Measurements from ENCODE around the gene GUCA1A. TPM values are rescaled to one million over a fixed set of nuclear protein-coding genes. Genes with fewer than 3 reads are reported as not detected.

GUCA1A gene
- total and polyA plus RNA-seq, 5 donors from 2014 or later = not detected

- H3K9me3 ChIP-seq (ENCODE audit: control insufficient read depth in 2 of 2, low read length in 2 of 2) = no peaks in the 10 kb centered on the region
- H3K27ac Mint-ChIP-seq = no peak overlapping the region
- no peaks in the 10 kb centered on the region for H3K4me1 ChIP-seq (ENCODE audit: control insufficient read depth, insufficient read depth, low read length, poor library complexity, severe bottlenecking)
- H3K27me3 ChIP-seq (ENCODE audit: control insufficient read depth, insufficient read depth, low read length) = peaks cover 2% of the 10 kb centered on the region
- DNase-seq (no peak), ATAC-seq (ENCODE audit: low read depth in 2 of 2) (no peak)
- H3K27ac ChIP-seq (ENCODE audit: insufficient read depth, low read length, poor library complexity, severe bottlenecking) = no peak overlapping the region
- H3K4me3 Mint-ChIP-seq = no peak overlapping the region
- H3K36me3 Mint-ChIP-seq = no peaks in the 10 kb centered on the region
- no peaks in the 10 kb centered on the region for H3K4me1 Mint-ChIP-seq
- H3K4me3 ChIP-seq (ENCODE audit: low read depth, low read length) = no peak overlapping the region
- no peaks in the 10 kb centered on the region for H3K9me3 Mint-ChIP-seq
- no peaks in the 10 kb centered on the region for H3K36me3 ChIP-seq (ENCODE audit: control insufficient read depth, insufficient read depth, low read length)
- H3K27me3 Mint-ChIP-seq = peaks cover 19% of the 10 kb centered on the region
Observed at GRCh38 chr6:42158631-42159030, 14.5 kb upstream of the GUCA1A start.

DNA sequence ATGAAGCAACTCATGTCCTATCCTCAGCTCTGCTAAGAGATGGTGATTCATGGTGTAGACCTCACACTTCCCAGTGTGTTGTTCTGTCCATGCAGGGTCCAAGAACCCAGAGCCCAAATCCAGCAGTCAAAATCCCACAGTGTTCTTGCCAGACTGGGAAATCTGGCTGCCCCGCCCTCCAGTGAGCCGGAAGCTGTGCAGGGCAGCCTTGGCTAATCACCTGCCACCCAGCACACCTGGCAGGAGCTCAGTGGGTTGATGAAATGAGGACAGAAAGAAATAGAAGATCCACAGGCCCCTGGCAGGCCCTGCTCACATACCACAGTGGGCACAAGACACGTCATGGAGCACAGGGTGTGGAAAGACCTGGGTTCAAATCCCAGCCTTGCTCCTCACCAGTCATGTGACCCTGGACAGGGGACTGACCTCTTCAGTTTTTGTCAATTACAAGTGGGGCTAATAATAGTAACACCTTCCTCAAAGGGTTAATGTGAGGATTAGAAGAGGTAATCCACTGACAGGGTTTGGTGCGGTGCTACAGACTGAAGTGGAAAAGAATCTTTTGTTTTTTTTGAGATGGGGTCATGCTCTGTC is 13.6 kb upstream of the GUCA1A start:
- Histone ChIP-seq H3K36me3 (ENCODE audit: control insufficient read depth, insufficient read depth, low read length) (no peaks in the 10 kb centered on the region), H3K9me3 (ENCODE audit: control insufficient read depth in 2 of 2, low read length in 2 of 2) (no peaks in the 10 kb centered on the region), H3K27me3 (ENCODE audit: control insufficient read depth, insufficient read depth, low read length) (peaks cover 2% of the 10 kb centered on the region), H3K4me1 (ENCODE audit: control insufficient read depth, insufficient read depth, low read length, poor library complexity, severe bottlenecking) (no peaks in the 10 kb centered on the region), H3K4me3 (ENCODE audit: low read depth, low read length) (no peak overlapping the region), H3K27ac (ENCODE audit: insufficient read depth, low read length, poor library complexity, severe bottlenecking) (no peak overlapping the region)
- peaks cover 20% of the 10 kb centered on the region for H3K27me3 Mint-ChIP-seq
- DNase-seq = no peak
- no peaks in the 10 kb centered on the region for H3K36me3 Mint-ChIP-seq
- H3K4me3 Mint-ChIP-seq = no peak overlapping the region
- H3K27ac Mint-ChIP-seq = no peak overlapping the region
- H3K4me1 Mint-ChIP-seq = no peaks in the 10 kb centered on the region
- no peaks in the 10 kb centered on the region for H3K9me3 Mint-ChIP-seq
- ATAC-seq (ENCODE audit: low read depth in 2 of 2) = no peak

GRCh38 chr6:42162384-42162783 is 10.8 kb upstream of the GUCA1A start:
- no peak overlapping the region for H3K27ac Mint-ChIP-seq
- Histone ChIP-seq H3K27ac (ENCODE audit: insufficient read depth, low read length, poor library complexity, severe bottlenecking) (no peak overlapping the region), H3K36me3 (ENCODE audit: control insufficient read depth, insufficient read depth, low read length) (no peaks in the 10 kb centered on the region), H3K9me3 (ENCODE audit: control insufficient read depth in 2 of 2, low read length in 2 of 2) (no peaks in the 10 kb centered on the region), H3K4me3 (ENCODE audit: low read depth, low read length) (no peak overlapping the region), H3K4me1 (ENCODE audit: control insufficient read depth, insufficient read depth, low read length, poor library complexity, severe bottlenecking) (no peaks in the 10 kb centered on the region), H3K27me3 (ENCODE audit: control insufficient read depth, insufficient read depth, low read length) (peaks cover 2% of the 10 kb centered on the region)
- DNase-seq (no peak), ATAC-seq (ENCODE audit: low read depth in 2 of 2) (no peak)
- no peaks in the 10 kb centered on the region for H3K9me3 Mint-ChIP-seq
- no peaks in the 10 kb centered on the region for H3K36me3 Mint-ChIP-seq
- peaks cover 0 to 4% (median 2%) of the 10 kb centered on the region in 4 donors for H3K4me1 Mint-ChIP-seq
- H3K4me3 Mint-ChIP-seq = no peak overlapping the region
- H3K27me3 Mint-ChIP-seq = peaks cover 30% of the 10 kb centered on the region

- no peak for DNase-seq
- Mint-ChIP-seq H3K27ac (no peak overlapping the region), H3K27me3 (peaks cover 30% of the 10 kb centered on the region), H3K4me3 (no peak overlapping the region), H3K4me1 (peaks cover 0 to 4% (median 2%) of the 10 kb centered on the region in 4 donors), H3K9me3 (no peaks in the 10 kb centered on the region), H3K36me3 (no peaks in the 10 kb centered on the region)
- H3K9me3 ChIP-seq (ENCODE audit: control insufficient read depth in 2 of 2, low read length in 2 of 2) = no peaks in the 10 kb centered on the region
- peaks cover 2% of the 10 kb centered on the region for H3K27me3 ChIP-seq (ENCODE audit: control insufficient read depth, insufficient read depth, low read length)
- H3K27ac ChIP-seq (ENCODE audit: insufficient read depth, low read length, poor library complexity, severe bottlenecking) = no peak overlapping the region
- no peak for ATAC-seq (ENCODE audit: low read depth in 2 of 2)
- no peak overlapping the region for H3K4me3 ChIP-seq (ENCODE audit: low read depth, low read length)
- H3K4me1 ChIP-seq (ENCODE audit: control insufficient read depth, insufficient read depth, low read length, poor library complexity, severe bottlenecking) = no peaks in the 10 kb centered on the region
- H3K36me3 ChIP-seq (ENCODE audit: control insufficient read depth, insufficient read depth, low read length) = no peaks in the 10 kb centered on the region
Observed at GRCh38 chr6:42162812-42163211, 10.4 kb upstream of the GUCA1A start.

DNA sequence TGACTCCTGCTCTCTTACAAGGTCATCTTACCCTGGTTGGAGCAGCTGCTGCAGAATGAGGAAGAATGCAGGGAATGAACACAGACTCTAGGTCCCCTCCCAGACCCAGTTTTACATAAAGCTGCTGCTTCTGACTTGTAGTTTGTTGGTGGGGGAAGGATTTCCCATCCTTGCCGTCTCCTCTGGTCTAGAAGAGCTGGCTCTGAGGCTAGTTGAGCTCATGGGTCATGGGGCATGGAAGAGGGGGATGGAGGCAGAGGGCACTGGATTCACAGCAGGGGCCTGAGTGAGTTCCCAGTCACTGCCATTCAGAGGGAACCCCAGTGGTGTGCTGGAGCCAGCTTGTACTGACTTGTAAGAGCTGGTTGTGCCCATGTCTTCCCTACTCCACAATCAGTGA is 9.2 kb upstream of the GUCA1A start:
- Histone ChIP-seq H3K27me3 (ENCODE audit: control insufficient read depth, insufficient read depth, low read length) (peaks cover 2% of the 10 kb centered on the region), H3K36me3 (ENCODE audit: control insufficient read depth, insufficient read depth, low read length) (no peaks in the 10 kb centered on the region), H3K27ac (ENCODE audit: insufficient read depth, low read length, poor library complexity, severe bottlenecking) (no peak overlapping the region), H3K4me3 (ENCODE audit: low read depth, low read length) (no peak overlapping the region), H3K4me1 (ENCODE audit: control insufficient read depth, insufficient read depth, low read length, poor library complexity, severe bottlenecking) (no peaks in the 10 kb centered on the region), H3K9me3 (ENCODE audit: control insufficient read depth in 2 of 2, low read length in 2 of 2) (no peaks in the 10 kb centered on the region)
- Mint-ChIP-seq H3K4me3 (no peak overlapping the region), H3K9me3 (peaks cover 0 to 2% (median 0%) of the 10 kb centered on the region in 7 donors), H3K27ac (no peak overlapping the region), H3K36me3 (no peaks in the 10 kb centered on the region), H3K4me1 (peaks cover 0 to 4% (median 2%) of the 10 kb centered on the region in 4 donors), H3K27me3 (peaks cover 35% of the 10 kb centered on the region)
- DNase-seq (no peak), ATAC-seq (ENCODE audit: low read depth in 2 of 2) (no peak)

GRCh38 chr6:42165016-42165415 is 8.1 kb upstream of the GUCA1A start:
- Mint-ChIP-seq H3K4me3 (no peak overlapping the region), H3K9me3 (peaks cover 0 to 2% (median 0%) of the 10 kb centered on the region in 7 donors), H3K27me3 (peaks cover 35% of the 10 kb centered on the region), H3K27ac (no peak overlapping the region), H3K4me1 (peaks cover 0 to 4% (median 2%) of the 10 kb centered on the region in 4 donors), H3K36me3 (no peaks in the 10 kb centered on the region)
- no peaks in the 10 kb centered on the region for H3K36me3 ChIP-seq (ENCODE audit: control insufficient read depth, insufficient read depth, low read length)
- no peak for DNase-seq
- no peaks in the 10 kb centered on the region for H3K9me3 ChIP-seq (ENCODE audit: control insufficient read depth in 2 of 2, low read length in 2 of 2)
- no peak overlapping the region for H3K4me3 ChIP-seq (ENCODE audit: low read depth, low read length)
- ATAC-seq (ENCODE audit: low read depth in 2 of 2) = no peak
- H3K4me1 ChIP-seq (ENCODE audit: control insufficient read depth, insufficient read depth, low read length, poor library complexity, severe bottlenecking) = no peaks in the 10 kb centered on the region
- peaks cover 2% of the 10 kb centered on the region for H3K27me3 ChIP-seq (ENCODE audit: control insufficient read depth, insufficient read depth, low read length)
- no peak overlapping the region for H3K27ac ChIP-seq (ENCODE audit: insufficient read depth, low read length, poor library complexity, severe bottlenecking)

DNA sequence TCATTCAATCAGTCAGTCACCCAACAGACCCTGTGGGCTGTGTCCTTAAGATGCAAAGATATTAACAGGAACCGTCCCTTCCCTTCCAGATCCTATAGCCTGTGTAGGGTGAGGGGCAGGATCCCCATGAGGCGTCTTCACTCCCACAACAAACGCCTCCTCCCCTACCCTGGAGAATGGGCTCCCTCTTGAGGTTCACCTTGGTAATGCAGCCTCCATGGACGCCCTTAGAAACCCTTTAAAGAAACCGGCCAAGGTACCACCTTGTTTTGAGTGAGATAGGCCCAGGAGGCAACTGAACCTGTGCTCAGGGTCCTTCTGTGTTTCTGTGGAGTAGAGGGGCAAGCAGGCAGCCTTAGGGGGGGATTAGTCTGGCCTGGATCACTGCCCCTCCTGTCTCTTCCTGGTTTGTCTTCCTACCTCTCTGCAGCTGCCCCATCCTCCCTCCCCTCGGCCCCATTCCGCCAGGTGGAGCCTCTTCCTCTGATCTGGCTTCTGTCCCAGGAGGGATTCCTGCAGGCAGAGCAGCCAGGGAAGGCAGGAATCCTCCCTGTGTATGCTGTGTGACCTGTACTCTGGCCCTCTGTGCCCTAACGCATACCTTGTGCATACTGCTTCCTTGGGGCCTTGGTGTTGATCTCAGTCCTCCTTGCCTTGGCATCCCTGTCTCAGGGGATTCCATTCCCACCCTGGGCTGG is 6.6 kb upstream of the GUCA1A start:
- no peak overlapping the region for H3K4me3 Mint-ChIP-seq
- Histone ChIP-seq H3K9me3 (ENCODE audit: control insufficient read depth in 2 of 2, low read length in 2 of 2) (no peaks in the 10 kb centered on the region), H3K36me3 (ENCODE audit: control insufficient read depth, insufficient read depth, low read length) (no peaks in the 10 kb centered on the region), H3K27me3 (ENCODE audit: control insufficient read depth, insufficient read depth, low read length) (peaks cover under 1% of the 10 kb centered on the region), H3K4me1 (ENCODE audit: control insufficient read depth, insufficient read depth, low read length, poor library complexity, severe bottlenecking) (no peaks in the 10 kb centered on the region), H3K4me3 (ENCODE audit: low read depth, low read length) (no peak overlapping the region), H3K27ac (ENCODE audit: insufficient read depth, low read length, poor library complexity, severe bottlenecking) (no peak overlapping the region)
- ATAC-seq (ENCODE audit: low read depth in 2 of 2) (peak; percentile 68 to 79), DNase-seq (peak; percentile 60 to 69 (median 68))
- H3K9me3 Mint-ChIP-seq = peaks cover 0 to 2% (median 0%) of the 10 kb centered on the region in 7 donors
- peak overlapping the region in 1 of 3 donors; percentile 77 for H3K27ac Mint-ChIP-seq
- H3K36me3 Mint-ChIP-seq = no peaks in the 10 kb centered on the region
- H3K27me3 Mint-ChIP-seq = peaks cover 21% of the 10 kb centered on the region
- peaks cover 0 to 4% (median 2%) of the 10 kb centered on the region in 4 donors for H3K4me1 Mint-ChIP-seq

- no peak for DNase-seq
- no peaks in the 10 kb centered on the region for H3K36me3 Mint-ChIP-seq
- peaks cover 17% of the 10 kb centered on the region for H3K27me3 Mint-ChIP-seq
- H3K9me3 Mint-ChIP-seq = peaks cover 0 to 2% (median 0%) of the 10 kb centered on the region in 7 donors
- no peak overlapping the region for H3K27ac Mint-ChIP-seq
- Histone ChIP-seq H3K27me3 (ENCODE audit: control insufficient read depth, insufficient read depth, low read length) (no peaks in the 10 kb centered on the region), H3K27ac (ENCODE audit: insufficient read depth, low read length, poor library complexity, severe bottlenecking) (no peak overlapping the region), H3K36me3 (ENCODE audit: control insufficient read depth, insufficient read depth, low read length) (no peaks in the 10 kb centered on the region), H3K4me1 (ENCODE audit: control insufficient read depth, insufficient read depth, low read length, poor library complexity, severe bottlenecking) (no peaks in the 10 kb centered on the region), H3K4me3 (ENCODE audit: low read depth, low read length) (no peak overlapping the region), H3K9me3 (ENCODE audit: control insufficient read depth in 2 of 2, low read length in 2 of 2) (no peaks in the 10 kb centered on the region)
- ATAC-seq (ENCODE audit: low read depth in 2 of 2) = no peak
- H3K4me1 Mint-ChIP-seq = peaks cover 0 to 4% (median 2%) of the 10 kb centered on the region in 4 donors
- no peak overlapping the region for H3K4me3 Mint-ChIP-seq
Observed at GRCh38 chr6:42168650-42169049, 4.5 kb upstream of the GUCA1A start.

All from CD4-positive, CD25-positive, alpha-beta regulatory T cell (primary cell).